AG09309 (cell line): ENCODE measurements around the gene ZBP1.

Source experiments
- DNase-seq: peaks from one replicate; pipeline ENCODE4 v3.0.0-alpha.2; 2010; ENCODE audit warnings: low read depth
- H3K4me3 ChIP-seq: 2 replicates; pipeline ENCODE4 v1.5.1; 2011; ENCODE audit warnings: mild to moderate bottlenecking, low read depth, low read length, moderate library complexity; ENCODE audit not compliant: control insufficient read depth
- CTCF ChIP-seq: IDR thresholded peaks from 2 replicates; pipeline ENCODE4 v1.5.1; 2011; ENCODE audit warnings: mild to moderate bottlenecking, low read depth, low read length, inconsistent platforms; ENCODE audit not compliant: insufficient read depth, control insufficient read depth; ENCODE audit errors: missing control alignments

Gene ZBP1

GRCh38 chr20:57598060-57598459, 22.2 kb downstream of the ZBP1 start:
- no peak for DNase-seq
- TF ChIP-seq CTCF = no peak
- no peak overlapping the region for H3K4me3 ChIP-seq

GRCh38 chr20:57596998-57597939, 23.0 kb downstream of the ZBP1 start:
- no peak overlapping the region for H3K4me3 ChIP-seq
- no peak for DNase-seq
- TF ChIP-seq CTCF = peak; percentile 75

- no peak for TF ChIP-seq CTCF
- H3K4me3 ChIP-seq = no peak overlapping the region
- DNase-seq = no peak
Measured at GRCh38 chr20:57596358-57596757, 23.9 kb downstream of the ZBP1 start.

DNA sequence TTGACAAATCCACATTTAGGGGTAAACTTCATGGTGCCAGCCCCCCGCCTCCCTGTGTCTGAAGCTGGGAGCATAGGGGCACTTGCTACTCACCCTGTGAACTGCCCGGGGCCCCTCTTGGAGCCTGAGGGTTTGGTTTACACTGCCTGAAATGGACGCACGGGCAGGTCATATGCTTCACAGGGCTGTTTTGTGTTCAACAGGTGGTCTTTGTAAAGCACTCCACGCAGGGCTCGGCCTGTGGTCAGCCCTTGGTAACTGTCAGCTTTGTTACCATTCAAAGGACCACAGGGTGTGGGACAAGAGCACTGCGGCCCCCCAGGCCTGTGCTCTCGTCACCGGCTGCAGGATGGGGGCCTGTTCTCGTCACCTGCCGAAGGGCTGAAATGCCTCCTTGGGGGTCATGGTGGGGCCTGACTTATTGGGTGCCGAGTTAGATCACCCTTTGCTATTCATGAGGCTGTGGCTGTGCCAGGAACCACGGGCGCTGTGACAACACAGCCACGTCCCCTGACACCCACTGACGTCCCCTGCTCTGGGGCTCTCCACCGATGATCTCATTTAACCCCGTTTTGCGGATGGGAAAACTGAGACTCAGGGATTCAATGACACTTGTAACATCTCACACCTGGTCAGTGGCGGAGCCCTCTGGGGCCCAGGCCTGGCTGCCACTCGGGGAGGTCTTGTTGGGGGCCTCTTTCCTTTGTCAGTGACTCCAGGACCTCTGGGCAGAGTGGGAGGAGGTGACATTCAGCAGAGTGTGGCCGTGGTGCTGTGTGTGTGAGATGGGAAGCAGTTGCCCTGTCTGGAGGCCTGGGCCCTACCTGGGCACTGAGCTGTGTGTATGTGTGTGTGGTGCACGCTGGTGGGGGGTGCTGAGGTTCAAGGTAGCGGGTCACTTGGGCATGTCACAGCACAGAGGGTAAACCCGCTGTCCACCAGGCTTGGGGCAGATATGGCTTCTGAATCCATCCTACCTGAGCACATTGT, 24.9 kb downstream of the ZBP1 start:
- DNase-seq = no peak
- no peak for TF ChIP-seq CTCF
- H3K4me3 ChIP-seq = no peak overlapping the region

GRCh38 chr20:57594092-57594951, 25.9 kb downstream of the ZBP1 start:
- no peak for DNase-seq
- TF ChIP-seq CTCF = peak; percentile 86
- H3K4me3 ChIP-seq = no peak overlapping the region
